WTC11 (cell line): ENCODE data around the gene GABRB1.

Experiments used
- ATF2 ChIP-seq: sonication (generic); formaldehyde crosslinking; IDR thresholded peaks from 2 replicates; pipeline ENCODE4 v1.8.1; 2022; ENCODE audit warnings: low read depth, missing genetic modification reagents, borderline replicate concordance
- CTCF ChIP-seq: fragments of 200-600 bp; IDR thresholded peaks from 2 replicates; pipeline ENCODE4 v1.8.0; 2022; ENCODE audit warnings: antibody characterized with exemption
- FOXK1 ChIP-seq: sonication (generic); formaldehyde crosslinking; IDR thresholded peaks from 2 replicates; pipeline ENCODE4 v1.8.0; 2022; ENCODE audit warnings: mild to moderate bottlenecking, moderate library complexity, missing genetic modification reagents
- HMGXB4 ChIP-seq: sonication (generic); formaldehyde crosslinking; IDR thresholded peaks from 2 replicates; pipeline ENCODE4 v1.8.1; 2023; ENCODE audit warnings: mild to moderate bottlenecking, moderate library complexity, missing genetic modification reagents
- USF2 ChIP-seq: sonication (generic); formaldehyde crosslinking; IDR thresholded peaks from 2 replicates; pipeline ENCODE4 v1.8.1; 2023; ENCODE audit warnings: mild to moderate bottlenecking, missing genetic modification reagents, moderate library complexity

- no peak for TF ChIP-seq HMGXB4 (CRISPR knock-in tag)
- TF ChIP-seq USF2 (CRISPR knock-in tag): no peak
- no peak for TF ChIP-seq CTCF
- no peak for TF ChIP-seq ATF2 (CRISPR knock-in tag)
- TF ChIP-seq FOXK1 (CRISPR knock-in tag): no peak
These were observed 13.9 kb upstream of the GABRB1 start for GRCh38 chr4:47017494-47017893.
